Activated naive CD8-positive, alpha-beta T cell treated with anti-CD3 and anti-CD28 coated beads, Interleukin-2, amount 10 ng/mL, durations not matched to agents 7 days and 5 days (primary cell): ENCODE results near the gene GIPC3. TPM values are rescaled to one million over a fixed set of nuclear protein-coding genes. Genes with fewer than 3 reads are reported as not detected.
"Not testable (repeated sequence)": the region's sequence is repeated elsewhere in the genome, so short reads cannot be mapped to it uniquely, and the experiment has no call there.

Source experiments
- ATAC-seq: fragments of 150-1000 bp; cut with Tn5 transposase; one replicate; pipeline ENCODE4 v1.10.0; 2021; ENCODE audit warnings: low read depth, moderate library complexity
- POLR2A ChIA-PET: fragments of 350-600 bp; sonication (Branson Sonifier 250); formaldehyde crosslinking; loops from one replicate; lab custom pipeline; 2021; ENCODE audit warnings: antibody characterized with exemption; lab: Charles Lee
- DNase-seq: peaks from one replicate; pipeline ENCODE4 v3.0.0; 2021
- H3K27ac Mint-ChIP-seq: one replicate; pipeline ENCODE4 v1.8.0; 2022; ENCODE audit warnings: mild to moderate bottlenecking, mixed read lengths
- H3K27me3 Mint-ChIP-seq: one replicate; pipeline ENCODE4 v1.8.0; 2022; ENCODE audit warnings: mild to moderate bottlenecking, moderate library complexity, mixed read lengths
- H3K36me3 Mint-ChIP-seq: one replicate; pipeline ENCODE4 v1.8.0; 2021; ENCODE audit warnings: mild to moderate bottlenecking, mixed read lengths
- H3K4me1 Mint-ChIP-seq: one replicate; pipeline ENCODE4 v1.8.0; 2021; ENCODE audit warnings: mixed read lengths
- H3K4me3 Mint-ChIP-seq: one replicate; pipeline ENCODE4 v1.8.0; 2022; ENCODE audit warnings: mild to moderate bottlenecking, moderate library complexity, mixed read lengths
- H3K9me3 Mint-ChIP-seq: one replicate; pipeline ENCODE4 v1.8.0; 2021; ENCODE audit warnings: mixed read lengths
- total RNA-seq, 2 experiments: library from RNA; stranded (reverse); gene quantifications; one replicate each; pipeline ENCODE4 v1.2.3, GENCODE V29; 2021

GIPC3 gene
- total RNA-seq, 2 experiments from 2014 or later = 1.4 to 1.5 TPM

- POLR2A ChIA-PET = interaction anchor here (1.1 to 1.2 kb wide), 2 partner anchors 18 to 73 kb away, joined by 4 read pairs; no protein-coding TSS in a partner anchor
- Mint-ChIP-seq H3K4me3 (peak within 1 kb of the TSS; percentile 97), H3K27me3 (no peaks in the 10 kb centered on the region), H3K9me3 (no peaks in the 10 kb centered on the region), H3K27ac (peak within 1 kb of the TSS; percentile 96), H3K4me1 (peaks cover 13% of the 10 kb centered on the region), H3K36me3 (no peaks in the 10 kb centered on the region)
- peak; percentile 94 for ATAC-seq
- peak; percentile 97 for DNase-seq
Observed at GRCh38 chr19:3626473-3627350, 41.4 kb downstream of the GIPC3 start, which contains the start of gene CACTIN. Gene CACTIN, minus strand, starts transcription at chr19:3626790. Its CDS starts 28 bp downstream, at chr19:3626762.

GRCh38 chr19:3627351-3627723 is 42.1 kb downstream of the GIPC3 start:
- Mint-ChIP-seq H3K9me3 (no peaks in the 10 kb centered on the region), H3K27me3 (no peaks in the 10 kb centered on the region), H3K36me3 (no peaks in the 10 kb centered on the region), H3K4me1 (peaks cover 13% of the 10 kb centered on the region), H3K4me3 (peak overlapping the region; percentile 97), H3K27ac (peak overlapping the region; percentile 96)
- DNase-seq = no peak
- POLR2A ChIA-PET = interaction anchor here (0.8 to 1.2 kb wide), 3 partner anchors 19 to 74 kb away, joined by 3 to 4 read pairs (median 4); no protein-coding TSS in a partner anchor
- no peak for ATAC-seq

- POLR2A ChIA-PET, H3K36me3 Mint-ChIP-seq, ATAC-seq: not testable (repeated sequence)
Observed at GRCh38 chr19:3628766-3629165, 43.5 kb downstream of the GIPC3 start.

GRCh38 chr19:3631053-3631861 is 46.0 kb downstream of the GIPC3 start:
- H3K9me3 Mint-ChIP-seq = no peaks in the 10 kb centered on the region
- H3K36me3 Mint-ChIP-seq = no peaks in the 10 kb centered on the region
- no peak overlapping the region for H3K4me3 Mint-ChIP-seq
- DNase-seq = no peak
- H3K4me1 Mint-ChIP-seq = peaks cover 3% of the 10 kb centered on the region
- no peaks in the 10 kb centered on the region for H3K27me3 Mint-ChIP-seq
- H3K27ac Mint-ChIP-seq = no peak overlapping the region
- POLR2A ChIA-PET = no interaction called here
- ATAC-seq = no peak

More at GRCh38 chr19:3628766-3629165, 43.5 kb downstream of the GIPC3 start:
- not testable (repeated sequence) for H3K4me3 Mint-ChIP-seq, DNase-seq, H3K9me3 Mint-ChIP-seq, H3K27ac Mint-ChIP-seq, H3K27me3 Mint-ChIP-seq
- peaks cover 13% of the 10 kb centered on the region for H3K4me1 Mint-ChIP-seq

- ATAC-seq (no peak), DNase-seq (no peak)
- Mint-ChIP-seq H3K9me3 (no peaks in the 10 kb centered on the region), H3K27me3 (no peaks in the 10 kb centered on the region), H3K4me3 (no peak overlapping the region), H3K36me3 (no peaks in the 10 kb centered on the region), H3K4me1 (peaks cover under 1% of the 10 kb centered on the region), H3K27ac (no peak overlapping the region)
- POLR2A ChIA-PET = no interaction called here
Observed at GRCh38 chr19:3632098-3632497, 46.8 kb downstream of the GIPC3 start.

GRCh38 chr19:3632739-3633558 is 47.7 kb downstream of the GIPC3 start:
- ATAC-seq = no peak
- H3K36me3 Mint-ChIP-seq = no peaks in the 10 kb centered on the region
- POLR2A ChIA-PET = no interaction called here
- no peak overlapping the region for H3K27ac Mint-ChIP-seq
- no peak for DNase-seq
- no peaks in the 10 kb centered on the region for H3K27me3 Mint-ChIP-seq
- no peaks in the 10 kb centered on the region for H3K4me1 Mint-ChIP-seq
- no peaks in the 10 kb centered on the region for H3K9me3 Mint-ChIP-seq
- H3K4me3 Mint-ChIP-seq = no peak overlapping the region

GRCh38 chr19:3633559-3633988 is 48.3 kb downstream of the GIPC3 start:
- Mint-ChIP-seq H3K27me3 (no peaks in the 10 kb centered on the region), H3K36me3 (peaks cover 2% of the 10 kb centered on the region), H3K4me1 (no peaks in the 10 kb centered on the region), H3K4me3 (no peak overlapping the region), H3K9me3 (no peaks in the 10 kb centered on the region), H3K27ac (no peak overlapping the region)
- DNase-seq = no peak
- no peak for ATAC-seq
- POLR2A ChIA-PET = no interaction called here

GRCh38 chr19:3634496-3635045 is 49.3 kb downstream of the GIPC3 start:
- ATAC-seq (no peak), DNase-seq (no peak)
- Mint-ChIP-seq H3K9me3 (no peaks in the 10 kb centered on the region), H3K4me1 (no peaks in the 10 kb centered on the region), H3K27me3 (no peaks in the 10 kb centered on the region), H3K36me3 (peaks cover 3% of the 10 kb centered on the region), H3K4me3 (no peak overlapping the region), H3K27ac (peak overlapping the region; percentile 21)
- POLR2A ChIA-PET = no interaction called here

GRCh38 chr19:3636506-3636905 is 51.2 kb downstream of the GIPC3 start:
- Mint-ChIP-seq H3K27ac (no peak overlapping the region), H3K4me3 (no peak overlapping the region), H3K27me3 (no peaks in the 10 kb centered on the region), H3K4me1 (no peaks in the 10 kb centered on the region), H3K9me3 (no peaks in the 10 kb centered on the region), H3K36me3 (peaks cover 3% of the 10 kb centered on the region)
- DNase-seq = no peak
- no peak for ATAC-seq
- POLR2A ChIA-PET = no interaction called here

- POLR2A ChIA-PET = no interaction called here
Observed at GRCh38 chr19:3636962-3637361, 51.7 kb downstream of the GIPC3 start.

GRCh38 chr19:3637621-3638020 is 52.3 kb downstream of the GIPC3 start:
- DNase-seq (no peak), ATAC-seq (no peak)
- no peaks in the 10 kb centered on the region for H3K4me1 Mint-ChIP-seq
- no peak overlapping the region for H3K4me3 Mint-ChIP-seq
- no peak overlapping the region for H3K27ac Mint-ChIP-seq
- no peaks in the 10 kb centered on the region for H3K9me3 Mint-ChIP-seq
- no peaks in the 10 kb centered on the region for H3K27me3 Mint-ChIP-seq
- H3K36me3 Mint-ChIP-seq = peaks cover 3% of the 10 kb centered on the region
- POLR2A ChIA-PET = no interaction called here

More at GRCh38 chr19:3636962-3637361, 51.7 kb downstream of the GIPC3 start:
- no peaks in the 10 kb centered on the region for H3K9me3 Mint-ChIP-seq
- ATAC-seq (no peak), DNase-seq (no peak)
- H3K36me3 Mint-ChIP-seq = peaks cover 3% of the 10 kb centered on the region
- no peaks in the 10 kb centered on the region for H3K4me1 Mint-ChIP-seq
- H3K27me3 Mint-ChIP-seq = no peaks in the 10 kb centered on the region
- no peak overlapping the region for H3K27ac Mint-ChIP-seq
- no peak overlapping the region for H3K4me3 Mint-ChIP-seq

- H3K4me3 Mint-ChIP-seq = no peak overlapping the region
- no peaks in the 10 kb centered on the region for H3K27me3 Mint-ChIP-seq
- no peak for ATAC-seq
Observed at GRCh38 chr19:3638208-3639193, 53.2 kb downstream of the GIPC3 start.

More at GRCh38 chr19:3638208-3639193, 53.2 kb downstream of the GIPC3 start:
- POLR2A ChIA-PET = no interaction called here
- H3K27ac Mint-ChIP-seq = no peak overlapping the region
- DNase-seq = no peak
- no peaks in the 10 kb centered on the region for H3K4me1 Mint-ChIP-seq
- H3K36me3 Mint-ChIP-seq = peaks cover 3% of the 10 kb centered on the region
- no peaks in the 10 kb centered on the region for H3K9me3 Mint-ChIP-seq
